HG03064 (cell line): Measurements from ENCODE around the gene PGLYRP1.

Source experiments
- ATAC-seq: cut with Tn5 transposase; IDR thresholded peaks from one replicate; pipeline ENCODE4 v1.9.1; 2021; ENCODE audit warnings: low read depth; ENCODE audit not compliant: unreplicated experiment

Gene PGLYRP1

DNA sequence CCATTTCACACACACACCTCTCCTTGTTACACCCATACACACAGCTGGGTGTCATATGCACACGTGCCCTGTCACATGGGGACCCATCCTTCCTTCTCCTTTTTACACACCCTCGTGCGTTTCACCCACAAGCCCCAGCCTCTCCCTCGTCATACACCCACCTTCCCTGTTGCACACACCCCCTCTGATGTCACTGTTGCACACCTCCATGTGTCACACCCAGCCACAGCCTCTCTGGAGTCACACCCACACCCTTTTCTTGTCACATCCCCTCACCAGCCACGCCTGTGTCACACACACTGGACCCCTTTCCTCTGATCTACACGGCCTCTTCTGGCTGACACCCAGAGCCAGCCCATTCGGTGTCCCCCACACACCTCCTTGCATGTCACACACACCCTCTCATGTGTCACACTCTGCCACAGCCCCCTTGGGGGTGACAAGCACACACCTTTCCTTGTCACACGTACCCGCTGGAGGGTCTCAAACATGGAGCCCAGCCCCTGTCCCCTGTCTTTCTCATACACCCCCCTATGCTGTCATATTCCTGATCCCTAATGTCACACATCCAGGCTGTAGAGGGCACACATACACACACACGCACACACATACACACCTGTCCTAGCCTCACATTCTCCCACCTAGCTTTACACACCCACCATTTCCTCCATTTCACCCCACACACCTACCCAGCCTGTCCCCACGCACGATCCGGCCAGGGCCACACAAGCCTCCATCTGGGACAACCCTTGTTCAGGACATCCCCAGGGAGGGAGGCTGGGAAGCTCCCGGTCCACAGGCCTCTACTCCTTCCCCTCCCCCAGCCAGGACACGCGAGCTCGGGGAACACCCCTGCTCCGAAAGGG is 50.5 kb downstream of the PGLYRP1 start:
- ATAC-seq, result no peak

DNA sequence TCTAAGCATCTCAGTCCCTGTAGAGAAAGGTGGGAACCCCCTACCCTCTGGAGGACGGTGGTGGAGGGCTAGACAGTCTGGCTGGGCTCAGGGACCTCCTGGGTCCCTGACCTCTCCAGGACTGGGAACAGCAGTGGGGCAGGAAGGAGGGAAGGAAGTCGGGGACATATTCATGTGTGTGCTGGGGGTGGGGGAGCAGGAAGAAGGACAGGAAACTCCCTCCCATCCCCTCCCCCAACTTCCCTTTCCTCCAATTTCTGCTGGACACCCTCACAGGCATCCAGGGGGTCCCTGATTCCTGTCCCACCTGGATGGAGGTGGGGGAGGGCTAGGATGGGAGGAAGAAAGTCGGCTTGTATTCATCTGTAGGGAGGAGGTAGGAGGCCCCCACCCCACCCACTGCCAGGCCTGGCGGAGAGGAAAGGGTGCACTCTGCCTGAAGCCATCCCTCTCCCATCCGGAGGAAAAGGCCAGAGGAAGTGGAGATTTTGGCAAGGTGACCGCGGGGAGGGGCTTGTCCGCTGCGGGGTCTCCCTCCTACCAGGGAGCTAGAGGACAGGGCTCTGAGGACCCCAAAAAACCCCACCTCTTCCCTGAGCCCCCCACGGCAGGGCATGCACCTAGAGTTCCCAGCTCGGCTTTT is 51.5 kb downstream of the PGLYRP1 start:
- no peak for ATAC-seq

- ATAC-seq, result no peak
Measured at GRCh38 chr19:45969676-45970075, 53.2 kb downstream of the PGLYRP1 start.
